Hepatocyte (in vitro differentiated cells): ENCODE measurements around the gene GSPT1. TPM values are rescaled to one million over a fixed set of nuclear protein-coding genes. Genes with fewer than 3 reads are reported as not detected.
"Not testable (repeated sequence)": the region's sequence is repeated elsewhere in the genome, so short reads cannot be mapped to it uniquely, and the experiment has no call there.

Experiments used
- DNase-seq: peaks from one replicate; pipeline ENCODE4 v3.0.0-alpha.2; 2016; ENCODE audit warnings: low spot score
- H2AFZ ChIP-seq: fragments of 200-600 bp; sonication (generic); 2 replicates; pipeline ENCODE4 v1.6.0; 2016; ENCODE audit warnings: antibody characterized with exemption, mild to moderate bottlenecking
- H3K27ac ChIP-seq: fragments of 200-600 bp; sonication (generic); 2 replicates; pipeline ENCODE4 v1.5.1; 2016; ENCODE audit warnings: mild to moderate bottlenecking
- H3K27me3 ChIP-seq: fragments of 200-600 bp; sonication (generic); 2 replicates; pipeline ENCODE4 v1.6.1; 2016
- H3K36me3 ChIP-seq: fragments of 200-600 bp; sonication (generic); replicated peaks from 2 replicates; pipeline ENCODE4 v1.5.1; 2016; ENCODE audit warnings: low read depth; ENCODE audit not compliant: insufficient read depth
- H3K4me1 ChIP-seq: fragments of 200-600 bp; sonication (generic); 2 replicates; pipeline ENCODE4 v1.5.1; 2016; ENCODE audit warnings: mild to moderate bottlenecking, moderate library complexity; ENCODE audit not compliant: insufficient read depth
- H3K4me2 ChIP-seq: fragments of 200-600 bp; sonication (generic); 2 replicates; pipeline ENCODE4 v1.6.0; 2016
- H3K4me3 ChIP-seq: fragments of 200-600 bp; sonication (generic); 2 replicates; pipeline ENCODE4 v1.5.1; 2016; ENCODE audit warnings: mild to moderate bottlenecking
- H3K79me2 ChIP-seq: fragments of 200-600 bp; sonication (generic); 2 replicates; pipeline ENCODE4 v1.6.0; 2017; ENCODE audit warnings: mild to moderate bottlenecking
- H3K9me2 ChIP-seq: fragments of 200-600 bp; sonication (generic); replicated peaks from 2 replicates; pipeline ENCODE4 v1.6.0; 2017; ENCODE audit warnings: mild to moderate bottlenecking; ENCODE audit not compliant: insufficient read depth
- H3K9me3 ChIP-seq: fragments of 200-600 bp; sonication (generic); 2 replicates; pipeline ENCODE4 v1.5.1; 2016; ENCODE audit warnings: low read depth, mild to moderate bottlenecking
- H4K20me1 ChIP-seq: fragments of 200-600 bp; sonication (generic); 2 replicates; pipeline ENCODE4 v1.6.0; 2016; ENCODE audit warnings: mild to moderate bottlenecking; ENCODE audit not compliant: insufficient read depth, poor library complexity, severe bottlenecking
- CTCF ChIP-seq: fragments of 200-600 bp; sonication (generic); IDR thresholded peaks from 2 replicates; pipeline ENCODE4 v1.5.1; 2016; ENCODE audit warnings: antibody characterized with exemption, mild to moderate bottlenecking; ENCODE audit not compliant: poor library complexity
- EZH2 ChIP-seq: fragments of 200-600 bp; sonication (generic); IDR thresholded peaks from 2 replicates; pipeline ENCODE4 v1.6.1; 2016; ENCODE audit warnings: antibody characterized with exemption, mild to moderate bottlenecking, borderline replicate concordance
- EZH2phosphoT487 ChIP-seq: fragments of 200-600 bp; sonication (generic); IDR thresholded peaks from one replicate; pipeline ENCODE4 v1.6.1; 2018; ENCODE audit warnings: antibody characterized with exemption, mild to moderate bottlenecking, low read depth, moderate library complexity; ENCODE audit not compliant: unreplicated experiment, severe bottlenecking
- WGBS: methylation state at CpG from one replicate; pipeline ENCODE4 v1.1.6; 2016; ENCODE audit warnings: low lambda C conversion rate; ENCODE audit errors: missing lambda C conversion rate; 5-methylcytosine and 5-hydroxymethylcytosine counted together
- polyA plus RNA-seq: library from polyadenylated mRNA; unstranded; fragments of >200 nt; fragmentation: Nextera tagmentation; extraction: Ambion mirVana; gene quantifications from 2 replicates; pipeline ENCODE4 v1.2.1, GENCODE V29; 2016
- total RNA-seq: library from RNA; depleted of rRNA; stranded (reverse); fragments of >200 nt; gene quantifications from 2 replicates; pipeline ENCODE4 v1.2.3, GENCODE V29; 2014

GSPT1 gene
- total and polyA plus RNA-seq, 2 experiments from 2014 or later = 79.2 to 109 TPM

DNA sequence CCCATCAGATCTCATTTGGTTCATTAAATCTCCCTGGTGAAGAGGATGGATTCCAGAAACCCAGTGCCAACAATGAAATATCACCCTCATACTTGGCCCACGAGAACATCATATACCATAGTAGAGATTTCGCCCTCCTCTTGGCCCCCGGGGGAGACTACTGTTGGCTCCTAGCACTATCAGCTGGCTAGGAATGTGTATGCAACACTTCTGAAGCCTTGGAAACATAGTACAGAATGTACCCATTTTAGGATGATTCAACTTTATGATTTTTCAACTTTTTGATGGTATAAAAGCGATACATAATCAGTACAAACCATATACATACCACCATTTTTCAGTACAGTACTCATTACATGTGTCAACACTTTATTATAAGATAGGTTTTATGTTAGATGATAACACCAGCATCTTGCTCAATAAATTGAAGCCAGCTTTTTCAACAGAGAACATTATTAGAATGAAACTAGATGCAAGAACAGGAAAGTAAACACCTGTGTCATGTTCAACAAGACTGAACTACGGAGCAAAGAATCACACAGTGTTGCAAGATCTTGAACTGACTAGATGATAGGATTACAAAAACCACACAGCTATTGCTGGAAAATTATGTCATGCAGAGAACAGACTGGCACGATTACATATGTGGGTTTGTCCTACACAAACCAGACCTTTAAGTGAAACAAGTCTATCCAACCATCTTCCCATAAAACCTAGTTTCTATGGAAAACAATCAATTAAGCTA, 81.6 kb downstream of the GSPT1 start:
- Histone ChIP-seq H3K36me3 (peaks cover 3% of the 10 kb centered on the region), H3K4me2 (no peak overlapping the region), H4K20me1 (no peaks in the 10 kb centered on the region), H3K79me2 (no peaks in the 10 kb centered on the region), H3K4me3 (no peak overlapping the region), H3K9me2 (no peaks in the 10 kb centered on the region), H2AFZ (no peak overlapping the region), H3K4me1 (no peaks in the 10 kb centered on the region), H3K27ac (peak overlapping the region; percentile 62), H3K27me3 (no peaks in the 10 kb centered on the region), H3K9me3 (no peaks in the 10 kb centered on the region)
- DNase-seq = peak; percentile 44
- no peak for TF ChIP-seq EZH2phosphoT487
- TF ChIP-seq CTCF = no peak
- TF ChIP-seq EZH2 = no peak
- WGBS = 66% methylated on average over 6 of the region's 6 CpGs

DNA sequence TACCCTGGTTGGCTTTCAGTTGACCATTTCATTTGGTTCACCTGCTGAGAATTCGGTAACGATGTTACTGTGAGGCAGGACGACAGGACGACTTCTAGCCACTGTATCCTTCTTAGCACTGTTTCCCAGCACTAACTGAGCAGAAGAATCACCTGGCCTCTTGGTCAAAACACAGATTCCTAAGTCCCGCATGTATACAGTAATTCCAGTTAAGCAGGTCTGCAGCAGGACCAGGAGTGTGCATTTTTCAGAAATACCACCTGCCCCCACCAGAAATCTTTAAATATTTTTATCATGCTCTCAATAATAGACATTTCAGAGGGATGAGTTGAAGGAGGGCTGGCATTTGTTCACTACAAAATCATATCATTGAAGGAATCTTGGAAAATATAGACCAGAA, 87.1 kb downstream of the GSPT1 start:
- Histone ChIP-seq H3K27ac (no peak overlapping the region), H3K9me2 (no peaks in the 10 kb centered on the region), H3K4me3 (no peak overlapping the region), H3K4me1 (peaks cover 3% of the 10 kb centered on the region), H3K79me2 (no peaks in the 10 kb centered on the region), H3K36me3 (no peaks in the 10 kb centered on the region), H4K20me1 (no peaks in the 10 kb centered on the region), H2AFZ (no peak overlapping the region), H3K4me2 (no peak overlapping the region), H3K9me3 (no peaks in the 10 kb centered on the region), H3K27me3 (no peaks in the 10 kb centered on the region)
- no peak for DNase-seq
- TF ChIP-seq EZH2 = no peak
- no peak for TF ChIP-seq CTCF
- no peak for TF ChIP-seq EZH2phosphoT487
- WGBS = 65% methylated on average over 5 of the region's 5 CpGs

- DNase-seq, H3K79me2 ChIP-seq, H3K4me1 ChIP-seq, H3K9me3 ChIP-seq, H3K27ac ChIP-seq, H3K4me2 ChIP-seq, H2AFZ ChIP-seq, H3K36me3 ChIP-seq, H4K20me1 ChIP-seq, H3K4me3 ChIP-seq, H3K9me2 ChIP-seq, H3K27me3 ChIP-seq: not testable (repeated sequence)
- WGBS = 94% methylated on average over 13 of the region's 13 CpGs
These were observed 90.1 kb downstream of the GSPT1 start for GRCh38 chr16:11825520-11826165.

GRCh38 chr16:11824362-11824761, 91.4 kb downstream of the GSPT1 start:
- H3K9me3 ChIP-seq = no peaks in the 10 kb centered on the region
- WGBS = 58% methylated on average over 5 of the region's 5 CpGs
- H3K4me2 ChIP-seq = no peak overlapping the region

DNA sequence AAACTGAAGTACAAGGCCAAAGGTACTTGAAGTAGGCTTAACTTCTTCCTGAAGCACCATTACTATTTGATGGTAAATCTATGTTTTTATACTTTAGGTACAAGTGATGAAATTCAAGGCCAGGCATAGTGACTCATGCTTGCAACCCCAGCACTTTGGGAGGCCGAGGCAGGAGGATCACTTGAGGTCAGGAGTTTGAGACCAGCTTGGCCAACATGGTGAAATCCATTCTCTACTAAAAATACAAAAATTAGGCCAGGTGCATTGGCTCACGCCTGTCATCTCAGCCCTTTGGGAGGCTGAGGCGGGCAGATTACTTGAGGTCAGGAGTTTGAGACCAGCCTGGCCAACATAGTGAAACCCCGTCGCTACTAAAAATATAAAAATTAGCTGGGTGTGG, 92.1 kb downstream of the GSPT1 start:
- H3K4me1 ChIP-seq, H3K27ac ChIP-seq, H3K27me3 ChIP-seq, H3K36me3 ChIP-seq, H3K4me2 ChIP-seq, H3K9me3 ChIP-seq, H4K20me1 ChIP-seq, H3K79me2 ChIP-seq, H3K9me2 ChIP-seq, DNase-seq, H2AFZ ChIP-seq, H3K4me3 ChIP-seq: not testable (repeated sequence)
- 98% methylated on average over 5 of the region's 5 CpGs for WGBS

More at GRCh38 chr16:11824362-11824761, 91.4 kb downstream of the GSPT1 start:
- Histone ChIP-seq H3K4me1 (peaks cover 3% of the 10 kb centered on the region), H2AFZ (no peak overlapping the region), H3K4me3 (no peak overlapping the region), H3K9me2 (no peaks in the 10 kb centered on the region), H4K20me1 (no peaks in the 10 kb centered on the region), H3K27me3 (no peaks in the 10 kb centered on the region), H3K36me3 (no peaks in the 10 kb centered on the region), H3K27ac (peak overlapping the region; percentile 40), H3K79me2 (no peaks in the 10 kb centered on the region)
- no peak for TF ChIP-seq EZH2
- TF ChIP-seq CTCF = no peak
- TF ChIP-seq EZH2phosphoT487 = no peak
- DNase-seq = peak; percentile 46
